Uterus (tissue), 2 donors: ENCODE measurements around the gene TMEM183A.

Experiments
- POLR2A ChIP-seq, 2 donors: fragments of 450-650 bp; IDR thresholded peaks; one replicate each; pipeline ENCODE4 v1.6.1; 2016; ENCODE audit warnings: antibody characterized with exemption in 2 of 2, mild to moderate bottlenecking in 1 of 2, moderate library complexity in 1 of 2
- TF ChIP-seq, protein P1 (sequence below), 4 experiments: fragments of 200-600 bp in 2 of 4; fragments of 450-650 bp in 2 of 4; sonication (generic) in 2 of 4; IDR thresholded peaks; one replicate each; pipeline ENCODE4 v1.5.1; 2016 to 2019; ENCODE audit warnings: antibody characterized with exemption in 4 of 4, mild to moderate bottlenecking in 2 of 4, moderate library complexity in 1 of 4

DNA sequence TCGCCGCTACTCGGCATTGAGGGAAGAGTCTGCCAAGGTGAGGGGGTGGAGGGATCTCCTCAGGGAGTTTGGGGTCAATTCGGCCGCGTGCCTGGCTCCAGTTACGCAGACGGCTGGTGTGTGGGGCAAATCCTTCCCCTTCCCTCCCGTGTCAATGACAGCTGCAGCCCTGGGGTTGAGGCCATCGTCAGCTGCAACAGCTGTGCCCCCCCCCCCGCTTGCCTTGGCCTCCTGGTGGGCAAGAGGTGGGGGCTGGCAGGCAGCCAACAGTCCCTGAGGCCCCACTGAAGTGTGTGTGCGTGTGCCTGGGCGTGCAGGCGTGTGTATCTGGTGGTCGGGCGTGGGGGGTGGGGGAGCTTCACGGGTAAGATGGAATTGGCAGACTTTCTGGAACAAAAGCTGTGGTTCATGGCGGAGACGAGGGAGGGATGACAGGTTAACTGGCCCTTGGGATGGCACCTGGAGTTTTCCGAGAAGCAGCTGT is 44.7 kb downstream of the TMEM183A start:
- TF ChIP-seq, protein P1, sequence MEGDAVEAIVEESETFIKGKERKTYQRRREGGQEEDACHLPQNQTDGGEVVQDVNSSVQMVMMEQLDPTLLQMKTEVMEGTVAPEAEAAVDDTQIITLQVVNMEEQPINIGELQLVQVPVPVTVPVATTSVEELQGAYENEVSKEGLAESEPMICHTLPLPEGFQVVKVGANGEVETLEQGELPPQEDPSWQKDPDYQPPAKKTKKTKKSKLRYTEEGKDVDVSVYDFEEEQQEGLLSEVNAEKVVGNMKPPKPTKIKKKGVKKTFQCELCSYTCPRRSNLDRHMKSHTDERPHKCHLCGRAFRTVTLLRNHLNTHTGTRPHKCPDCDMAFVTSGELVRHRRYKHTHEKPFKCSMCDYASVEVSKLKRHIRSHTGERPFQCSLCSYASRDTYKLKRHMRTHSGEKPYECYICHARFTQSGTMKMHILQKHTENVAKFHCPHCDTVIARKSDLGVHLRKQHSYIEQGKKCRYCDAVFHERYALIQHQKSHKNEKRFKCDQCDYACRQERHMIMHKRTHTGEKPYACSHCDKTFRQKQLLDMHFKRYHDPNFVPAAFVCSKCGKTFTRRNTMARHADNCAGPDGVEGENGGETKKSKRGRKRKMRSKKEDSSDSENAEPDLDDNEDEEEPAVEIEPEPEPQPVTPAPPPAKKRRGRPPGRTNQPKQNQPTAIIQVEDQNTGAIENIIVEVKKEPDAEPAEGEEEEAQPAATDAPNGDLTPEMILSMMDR (IDR thresholded peaks at IDR 0.05), result no peak
- TF ChIP-seq POLR2A (IDR thresholded peaks at IDR 0.05), result no peak
